H1 (cell line): Measurements from ENCODE around the gene GPR68. TPM values are rescaled to one million over a fixed set of nuclear protein-coding genes. Genes with fewer than 3 reads are reported as not detected.

ENCODE experiments used
- CTCF ChIA-PET: fragments of 300-600 bp; sonication (Branson Sonifier 250); formaldehyde crosslinking; loops from one replicate; lab custom pipeline; 2021; ENCODE audit not compliant: partially characterized antibody; lab: Charles Lee
- POLR2A ChIA-PET: fragments of 300-600 bp; sonication (Branson Sonifier 250); formaldehyde crosslinking; loops from one replicate; lab custom pipeline; 2021; ENCODE audit warnings: inconsistent platforms; ENCODE audit not compliant: partially characterized antibody; lab: Charles Lee
- DNase-seq, 2 experiments: peaks; one replicate each; pipeline versions ENCODE4 v3.0.0 to v3.0.0-alpha.2; 2010 to 2022; ENCODE audit warnings: low spot score in 2 of 2, low read depth in 1 of 2, mixed read lengths in 1 of 2
- FAIRE-seq: peaks from 2 replicates; lab custom pipeline; 2011; peaks lifted over from hg19 to GRCh38; lab: Jason Lieb, UNC
- H2AFZ ChIP-seq: 2 replicates; pipeline ENCODE4 v1.8.1; 2012; ENCODE audit warnings: low read length, inconsistent platforms
- H2AK5ac ChIP-seq: 2 replicates; pipeline ENCODE4 v1.6.1; 2013; ENCODE audit warnings: low read depth, low read length
- H2BK120ac ChIP-seq: replicated peaks from 2 replicates; pipeline ENCODE3; 2013; ENCODE audit warnings: low read depth, low read length, inconsistent platforms
- H2BK12ac ChIP-seq: 2 replicates; pipeline ENCODE4 v1.6.1; 2013; ENCODE audit warnings: low read depth, low read length
- H2BK15ac ChIP-seq: 2 replicates; pipeline ENCODE4 v1.6.1; 2013; ENCODE audit warnings: low read length
- H2BK20ac ChIP-seq: 2 replicates; pipeline ENCODE4 v1.6.1; 2013; ENCODE audit warnings: low read length
- H2BK5ac ChIP-seq: 2 replicates; pipeline ENCODE4 v1.6.1; 2013; ENCODE audit warnings: low read depth, low read length
- H3K14ac ChIP-seq: 2 replicates; pipeline ENCODE4 v1.6.1; 2013; ENCODE audit warnings: inconsistent platforms; ENCODE audit not compliant: insufficient read length
- H3K18ac ChIP-seq: 2 replicates; pipeline ENCODE4 v1.6.1; 2013; ENCODE audit warnings: low read length; ENCODE audit errors: extremely low read depth
- H3K23ac ChIP-seq: 2 replicates; pipeline ENCODE4 v1.6.1; 2013; ENCODE audit warnings: inconsistent platforms; ENCODE audit not compliant: insufficient read length
- H3K23me2 ChIP-seq: 2 replicates; pipeline ENCODE4 v1.6.1; 2013; ENCODE audit warnings: low read depth, low read length
- H3K27ac ChIP-seq: 2 replicates; pipeline ENCODE4 v1.6.1; 2011; ENCODE audit warnings: low read depth, low read length, inconsistent platforms
- H3K27me3 ChIP-seq, 4 experiments: replicated peaks in 1 of 4; 1 replicate in 1 of 4; 2 replicates in 3 of 4; pipeline versions ENCODE4 v1.6.1 to v1.8.1; 2011 to 2013; ENCODE audit warnings: low read length in 3 of 4, mild to moderate bottlenecking in 3 of 4, inconsistent platforms in 2 of 4, mixed read lengths in 2 of 4, moderate library complexity in 1 of 4; ENCODE audit not compliant: control insufficient read depth in 3 of 4, insufficient read depth in 3 of 4; ENCODE audit errors: extremely low read depth in 1 of 4
- H3K36me3 ChIP-seq, 4 experiments: 2 replicates each; pipeline versions ENCODE4 v1.6.1 to v1.8.1; 2011 to 2013; ENCODE audit warnings: mild to moderate bottlenecking in 4 of 4, low read length in 3 of 4, moderate library complexity in 2 of 4, control low read depth in 1 of 4, inconsistent platforms in 1 of 4; ENCODE audit not compliant: insufficient read depth in 4 of 4, control insufficient read depth in 2 of 4
- H3K4ac ChIP-seq: replicated peaks from 2 replicates; pipeline ENCODE3; 2013; ENCODE audit warnings: low read length, low read depth, mixed read lengths, inconsistent platforms; ENCODE audit not compliant: insufficient read length
- H3K4me1 ChIP-seq, 4 experiments: replicated peaks in 1 of 4; 1 replicate in 1 of 4; 2 replicates in 3 of 4; pipeline versions ENCODE4 v1.6.1 to v1.8.1; 2011 to 2013; ENCODE audit warnings: low read length in 3 of 4, inconsistent platforms in 2 of 4, mixed read lengths in 1 of 4; ENCODE audit not compliant: insufficient read depth in 4 of 4, control insufficient read depth in 3 of 4
- H3K4me2 ChIP-seq, 2 experiments: 2 replicates each; pipeline versions ENCODE4 v1.6.1 to v1.8.1; 2011 to 2013; ENCODE audit warnings: low read depth in 2 of 2, low read length in 2 of 2, control low read depth in 1 of 2, inconsistent platforms in 1 of 2, mild to moderate bottlenecking in 1 of 2; ENCODE audit not compliant: insufficient read depth in 1 of 2
- H3K4me3 ChIP-seq, 4 experiments: fragments of 200-600, 300-600 bp in 1 of 4; sonication (generic), shearing (Covaris generic), sonication (Bioruptor Twin) in 1 of 4; 2 replicates each; pipeline versions ENCODE4 v1.5.1 to v1.8.1; 2011 to 2016; ENCODE audit warnings: low read length in 4 of 4, low read depth in 3 of 4, control low read depth in 2 of 4, inconsistent platforms in 2 of 4, mild to moderate bottlenecking in 2 of 4, mixed read lengths in 1 of 4, moderate library complexity in 1 of 4; ENCODE audit not compliant: insufficient read depth in 2 of 4; ENCODE audit errors: extremely low read depth in 1 of 4
- H3K56ac ChIP-seq: replicated peaks from 2 replicates; pipeline ENCODE3; 2013; ENCODE audit warnings: low read depth, mild to moderate bottlenecking, mixed read lengths, low read length, inconsistent platforms; ENCODE audit not compliant: insufficient read length
- H3K79me1 ChIP-seq: 2 replicates; pipeline ENCODE4 v1.6.1; 2013; ENCODE audit warnings: low read depth, low read length, control low read depth
- H3K79me2 ChIP-seq, 2 experiments: 2 replicates each; pipeline versions ENCODE4 v1.6.1 to v1.8.1; 2012 to 2013; ENCODE audit warnings: low read length in 2 of 2, mild to moderate bottlenecking in 2 of 2, inconsistent platforms in 1 of 2; ENCODE audit not compliant: insufficient read depth in 2 of 2, control insufficient read depth in 1 of 2
- H3K9ac ChIP-seq, 4 experiments: replicated peaks in 1 of 4; 1 replicate in 1 of 4; 2 replicates in 3 of 4; pipeline versions ENCODE4 v1.6.1 to v1.8.1; 2011 to 2013; ENCODE audit warnings: low read depth in 3 of 4, low read length in 3 of 4, control low read depth in 2 of 4, mild to moderate bottlenecking in 2 of 4, moderate library complexity in 2 of 4, inconsistent platforms in 1 of 4; ENCODE audit errors: extremely low read depth in 1 of 4
- H3K9me3 ChIP-seq, 2 experiments: 2 replicates each; pipeline versions ENCODE4 v1.6.1 to v1.8.1; 2012 to 2013; ENCODE audit warnings: mild to moderate bottlenecking in 2 of 2, moderate library complexity in 2 of 2, control low read depth in 1 of 2, inconsistent platforms in 1 of 2, low read depth in 1 of 2, low read length in 1 of 2, mixed read lengths in 1 of 2; ENCODE audit not compliant: insufficient read depth in 2 of 2
- H4K20me1 ChIP-seq, 2 experiments: replicated peaks in 1 of 2; 2 replicates each; pipeline versions ENCODE3 to v1.8.1; 2011 to 2013; ENCODE audit warnings: inconsistent platforms in 2 of 2, low read length in 2 of 2, mild to moderate bottlenecking in 1 of 2; ENCODE audit not compliant: insufficient read depth in 2 of 2, control insufficient read depth in 1 of 2
- H4K5ac ChIP-seq: 2 replicates; pipeline ENCODE4 v1.6.1; 2013; ENCODE audit warnings: low read length, low read depth, mixed read lengths, inconsistent platforms; ENCODE audit not compliant: insufficient read length
- H4K8ac ChIP-seq: 2 replicates; pipeline ENCODE4 v1.8.0; 2013; ENCODE audit warnings: mild to moderate bottlenecking, moderate library complexity, low read length, inconsistent platforms; ENCODE audit not compliant: insufficient read depth; ENCODE audit errors: extremely low read depth
- H4K91ac ChIP-seq: replicated peaks from 2 replicates; pipeline ENCODE3; 2013; ENCODE audit warnings: low read length, mixed read lengths, inconsistent platforms; ENCODE audit not compliant: insufficient read length
- ASH2L ChIP-seq: fragments of 200-600, 300-600 bp; sonication (generic); IDR thresholded peaks from one replicate; pipeline ENCODE4 v1.7.1; 2017; ENCODE audit warnings: low read length
- CBX5 ChIP-seq: fragments of 300-800, 300-1000 bp; sonication (generic); IDR thresholded peaks from 2 replicates; pipeline ENCODE4 v1.7.1; 2016; ENCODE audit warnings: antibody characterized with exemption, low read length, low read depth
- EZH2 ChIP-seq: fragments of 200-600 bp; sonication (generic); IDR thresholded peaks from 2 replicates; pipeline ENCODE4 v1.7.1; 2012; ENCODE audit warnings: low read depth, mild to moderate bottlenecking, moderate library complexity, low read length, inconsistent platforms; ENCODE audit not compliant: severe bottlenecking
- HDAC2 ChIP-seq, 2 experiments: fragments of 300-600 bp in 1 of 2; sonication (generic) in 1 of 2; IDR thresholded peaks; 2 replicates each; pipeline ENCODE4 v1.6.1; 2011 to 2012; ENCODE audit warnings: low read depth in 2 of 2, low read length in 2 of 2, mild to moderate bottlenecking in 2 of 2, moderate library complexity in 2 of 2, borderline replicate concordance in 1 of 2, inconsistent platforms in 1 of 2
- JUN ChIP-seq: IDR thresholded peaks from 2 replicates; pipeline ENCODE4 v1.6.1; 2011; ENCODE audit warnings: low read depth, mild to moderate bottlenecking, improper control_type of control experiment, low read length
- KDM1A ChIP-seq: fragments of 200-600, 300-600 bp; sonication (generic); IDR thresholded peaks from 2 replicates; pipeline ENCODE4 v1.7.1; 2016; ENCODE audit warnings: mild to moderate bottlenecking, low read length, borderline replicate concordance
- SAP30 ChIP-seq: fragments of 300-600 bp; sonication (generic); IDR thresholded peaks from 2 replicates; pipeline ENCODE4 v1.7.1; 2012; ENCODE audit warnings: low read length, moderate library complexity, mild to moderate bottlenecking, inconsistent platforms; ENCODE audit not compliant: insufficient read depth, insufficient replicate concordance
- SIRT6 ChIP-seq: IDR thresholded peaks from one replicate; pipeline ENCODE4 v1.7.1; 2012; ENCODE audit warnings: low read length, inconsistent platforms
- WGBS, 2 experiments: shearing (Covaris generic) in 1 of 2; methylation state at CpG; one replicate each; pipeline versions ENCODE4 v1.1.6 to v1.1.7; 2013 to 2015; ENCODE audit warnings: low lambda C conversion rate in 2 of 2, mixed read lengths in 2 of 2, inconsistent platforms in 1 of 2, low coverage in 1 of 2, missing lambda C conversion rate in 1 of 2; ENCODE audit not compliant: insufficient replicate concordance in 2 of 2, insufficient coverage in 1 of 2, insufficient read length in 1 of 2; ENCODE audit errors: extremely low coverage in 1 of 2, missing lambda C conversion rate in 1 of 2; 5-methylcytosine and 5-hydroxymethylcytosine counted together
- polyA plus RNA-seq, 7 experiments: library from polyadenylated mRNA; depleted of rRNA in 3 of 7; stranded (reverse) in 5 of 7; unstranded in 2 of 7; fragments of >200 nt in 5 of 7; fragments of 200-250 nt in 2 of 7; gene quantifications; 1 replicate in 5 of 7; 2 replicates in 1 of 7; 4 replicates in 1 of 7; pipeline versions ENCODE4 v1.2.1 to v1.2.3, GENCODE V29; 2011 to 2013; ENCODE audit warnings: missing spikeins in 2 of 7, mixed read lengths in 2 of 7
- total RNA-seq: library from RNA; stranded (reverse); fragmentation: NEBNext Ultra II Directional; extraction: Animal tissue kit (Norgen Biotek cat#: 25700); gene quantifications from 2 replicates; pipeline ENCODE4 v1.2.1, GENCODE V29; 2021

GPR68 gene
- total and polyA plus RNA-seq, 2 of the 8 experiments (the other 6 are each of a cell fraction or from before 2014, with no cell fraction given): 0.22 to 0.76 TPM

- H3K23me2 ChIP-seq: peaks cover 15% of the 10 kb centered on the region
- H4K91ac ChIP-seq: no peak overlapping the region
- H3K4me2 ChIP-seq: peak overlapping the region; percentile 73 to 95; a peak in 1 of 4 replicates
- H3K36me3 ChIP-seq: no peaks in the 10 kb centered on the region
- TF ChIP-seq ASH2L (no peak), JUN (no peak), KDM1A (no peak), CBX5 (no peak), SIRT6 (no peak), SAP30 (no peak), EZH2 (no peak), HDAC2 (IDR thresholded peaks at IDR 0.05; ENCODE audit: borderline replicate concordance in 1 of 2, low read depth in 2 of 2, low read length in 2 of 2) (no peak)
- WGBS, 2 experiments: 91% methylated on average over 3 of the region's 3 CpGs; no CpG with 5 or more reads in 1 of the 2 experiments
- no peaks in the 10 kb centered on the region for H3K79me2 ChIP-seq
- ChIA-PET CTCF (interaction anchor here (1.0 to 3.7 kb wide), 4 partner anchors 10 to 77 kb away, joined by 3 to 16 read pairs (median 8); partner anchors contain the start of gene GPR68), POLR2A (interaction anchor here (1.1 to 3.7 kb wide), 2 partner anchors 9 to 20 kb away, joined by 3 to 15 read pairs; no protein-coding TSS in a partner anchor)
- no peak overlapping the region for H2BK120ac ChIP-seq
- no peak overlapping the region for H2BK20ac ChIP-seq
- FAIRE-seq (no peak), DNase-seq (no peak)
- H2AFZ ChIP-seq: no peak overlapping the region
- H2AK5ac ChIP-seq: no peak overlapping the region
- no peaks in the 10 kb centered on the region for H3K79me1 ChIP-seq
- no peak overlapping the region for H3K27ac ChIP-seq
- peaks cover 0 to 10% (median 8%) of the 10 kb centered on the region in 4 experiments; a peak in 6 of 7 replicates for H3K4me1 ChIP-seq
- H4K8ac ChIP-seq: no peak overlapping the region
- H3K14ac ChIP-seq: no peak overlapping the region
- no peaks in the 10 kb centered on the region for H4K20me1 ChIP-seq
- no peak overlapping the region for H2BK5ac ChIP-seq
- H3K27me3 ChIP-seq: peaks cover 0 to 16% (median 9%) of the 10 kb centered on the region in 4 experiments; a peak in 6 of 7 replicates
- H2BK15ac ChIP-seq: no peak overlapping the region
- H3K9ac ChIP-seq: no peak overlapping the region
- no peak overlapping the region; a peak in 1 of 8 replicates for H3K4me3 ChIP-seq
- H3K9me3 ChIP-seq: no peaks in the 10 kb centered on the region
- H3K56ac ChIP-seq: no peak overlapping the region
- H3K18ac ChIP-seq: no peak overlapping the region
- no peak overlapping the region for H3K23ac ChIP-seq
- H2BK12ac ChIP-seq: no peak overlapping the region
- no peak overlapping the region for H4K5ac ChIP-seq
- no peak overlapping the region for H3K4ac ChIP-seq
Observed at GRCh38 chr14:91254461-91254860, 10.0 kb upstream of the GPR68 start.
